GM12864 (cell line): ENCODE results near the gene CMAS.

Experiments
- DNase-seq: peaks from one replicate; pipeline ENCODE4 v3.0.0-alpha.2; 2011; ENCODE audit warnings: low read depth
- H3K4me3 ChIP-seq: 2 replicates; pipeline ENCODE4 v1.5.1; 2011; ENCODE audit warnings: mild to moderate bottlenecking, low read depth, low read length, control low read depth
- CTCF ChIP-seq: IDR thresholded peaks from 2 replicates; pipeline ENCODE4 v1.5.1; 2011; ENCODE audit warnings: low read depth, mild to moderate bottlenecking, moderate library complexity, low read length, control low read depth, inconsistent platforms; ENCODE audit errors: missing control alignments

The CMAS gene

GRCh38 chr12:22034709-22035506 lies 11.1 kb upstream of the CMAS start:
- no peak overlapping the region for H3K4me3 ChIP-seq
- DNase-seq, result no peak
- TF ChIP-seq CTCF, result no peak

- TF ChIP-seq CTCF, result no peak
- DNase-seq, result no peak
- H3K4me3 ChIP-seq, result no peak overlapping the region
Measured at GRCh38 chr12:22037947-22038346, 8.1 kb upstream of the CMAS start.

- TF ChIP-seq CTCF, result no peak
- no peak for DNase-seq
Measured at GRCh38 chr12:22038734-22039133, 7.3 kb upstream of the CMAS start.

GRCh38 chr12:22039361-22039760 lies 6.7 kb upstream of the CMAS start:
- DNase-seq, result no peak
- no peak overlapping the region for H3K4me3 ChIP-seq
- TF ChIP-seq CTCF, result no peak

More at GRCh38 chr12:22038734-22039133, 7.3 kb upstream of the CMAS start:
- H3K4me3 ChIP-seq, result no peak overlapping the region

- H3K4me3 ChIP-seq, result no peak overlapping the region
- no peak for DNase-seq
- TF ChIP-seq CTCF, result no peak
Measured at GRCh38 chr12:22042976-22043669, 2.9 kb upstream of the CMAS start.

GRCh38 chr12:22043943-22044342 lies 2.1 kb upstream of the CMAS start:
- H3K4me3 ChIP-seq, result no peak overlapping the region
- no peak for TF ChIP-seq CTCF
- DNase-seq, result no peak
